Measurements from ENCODE around the gene ASXL1. TPM values are rescaled to one million over a fixed set of nuclear protein-coding genes. Genes with fewer than 3 reads are reported as not detected.

ASXL1 gene
- total RNA-seq, 3 donors from 2014 or later (not counting 1 experiment from before 2014, with no cell fraction given), result 106 to 125 (median 108) TPM

GRCh38 chr20:32478576-32478975 lies 120.4 kb downstream of the ASXL1 start:
- Histone ChIP-seq H3K27me3 (ENCODE audit: control insufficient read depth, insufficient read depth, low read length) (no peaks in the 10 kb centered on the region), H3K36me3 (ENCODE audit: control insufficient read depth, insufficient read depth, low read length) (peaks cover 11% of the 10 kb centered on the region), H3K4me1 (ENCODE audit: control insufficient read depth, insufficient read depth, low read length) (peaks cover 72% of the 10 kb centered on the region), H3K9me3 (ENCODE audit: control insufficient read depth, insufficient read depth, low read length) (no peaks in the 10 kb centered on the region), H3K27ac (ENCODE audit: low read length) (no peak overlapping the region), H3K4me3 (ENCODE audit: low read length) (no peak overlapping the region)
- no peak for TF ChIP-seq CTCF (IDR thresholded peaks at IDR 0.05)
- H3K27ac Mint-ChIP-seq, result peak overlapping the region; percentile 12 to 87
- intact Hi-C loops (cut with micrococcal nuclease), result no loop called here
- 87% methylated on average over 7 of the region's 7 CpGs for WGBS (ENCODE audit: insufficient coverage)
- no peak overlapping the region for H3K4me3 Mint-ChIP-seq
- no peak for ATAC-seq
- no peak for DNase-seq
- no peaks in the 10 kb centered on the region for H3K36me3 Mint-ChIP-seq
- H3K27me3 Mint-ChIP-seq (ENCODE audit: low read depth in 2 of 2), result no peaks in the 10 kb centered on the region
- H3K4me1 Mint-ChIP-seq, result peaks cover 51 to 71% of the 10 kb centered on the region in 2 donors
- H3K9me3 Mint-ChIP-seq, result no peaks in the 10 kb centered on the region

- peaks cover 71% of the 10 kb centered on the region for H3K4me1 ChIP-seq (ENCODE audit: control insufficient read depth, insufficient read depth, low read length)
- ATAC-seq (no peak), DNase-seq (no peak)
- no peaks in the 10 kb centered on the region for H3K9me3 ChIP-seq (ENCODE audit: control insufficient read depth, insufficient read depth, low read length)
- Mint-ChIP-seq H3K9me3 (no peaks in the 10 kb centered on the region), H3K36me3 (no peaks in the 10 kb centered on the region), H3K4me3 (no peak overlapping the region), H3K4me1 (peaks cover 51 to 69% of the 10 kb centered on the region in 2 donors), H3K27ac (peak overlapping the region; percentile 69 to 87), H3K27me3 (ENCODE audit: low read depth in 2 of 2) (no peaks in the 10 kb centered on the region)
- intact Hi-C loops (cut with micrococcal nuclease), result no loop called here
- no peak overlapping the region for H3K4me3 ChIP-seq (ENCODE audit: low read length)
- H3K27ac ChIP-seq (ENCODE audit: low read length), result no peak overlapping the region
- no peaks in the 10 kb centered on the region for H3K27me3 ChIP-seq (ENCODE audit: control insufficient read depth, insufficient read depth, low read length)
- 95% methylated on average over 5 of the region's 5 CpGs for WGBS (ENCODE audit: insufficient coverage)
- peaks cover 7% of the 10 kb centered on the region for H3K36me3 ChIP-seq (ENCODE audit: control insufficient read depth, insufficient read depth, low read length)
- TF ChIP-seq CTCF (IDR thresholded peaks at IDR 0.05), result no peak
Measured at GRCh38 chr20:32479012-32479411, 120.9 kb downstream of the ASXL1 start.

GRCh38 chr20:32479697-32480171 lies 121.6 kb downstream of the ASXL1 start:
- Mint-ChIP-seq H3K27me3 (ENCODE audit: low read depth in 2 of 2) (no peaks in the 10 kb centered on the region), H3K9me3 (no peaks in the 10 kb centered on the region), H3K36me3 (no peaks in the 10 kb centered on the region), H3K4me3 (no peak overlapping the region), H3K4me1 (peaks cover 54 to 71% of the 10 kb centered on the region in 2 donors), H3K27ac (peak overlapping the region; percentile 69 to 87)
- H3K4me1 ChIP-seq (ENCODE audit: control insufficient read depth, insufficient read depth, low read length), result peaks cover 68% of the 10 kb centered on the region
- no peaks in the 10 kb centered on the region for H3K27me3 ChIP-seq (ENCODE audit: control insufficient read depth, insufficient read depth, low read length)
- no peak for TF ChIP-seq CTCF (IDR thresholded peaks at IDR 0.05)
- no peak overlapping the region for H3K4me3 ChIP-seq (ENCODE audit: low read length)
- DNase-seq, result no peak
- no peaks in the 10 kb centered on the region for H3K36me3 ChIP-seq (ENCODE audit: control insufficient read depth, insufficient read depth, low read length)
- no peaks in the 10 kb centered on the region for H3K9me3 ChIP-seq (ENCODE audit: control insufficient read depth, insufficient read depth, low read length)
- H3K27ac ChIP-seq (ENCODE audit: low read length), result no peak overlapping the region
- intact Hi-C loops (cut with micrococcal nuclease), result loop anchor here (10.0 kb wide), 2 partner anchors 55 to 205 kb away; partner anchors contain the start of gene KIF3B
- 56% methylated on average over 2 of the region's 2 CpGs for WGBS (ENCODE audit: insufficient coverage)
- ATAC-seq, result no peak
